Right kidney (tissue), 1 donor: ENCODE results near the gene ATP6V1A.
"Not testable (repeated sequence)": the region's sequence is repeated elsewhere in the genome, so short reads cannot be mapped to it uniquely, and the experiment has no call there.

Source experiments
- DNase-seq: peaks from one replicate; pipeline ENCODE4 v3.0.0-alpha.2; 2016

ATP6V1A gene

GRCh38 chr3:113825090-113825489 is 78.3 kb downstream of the ATP6V1A start:
- DNase-seq = no peak

- DNase-seq = no peak
These were observed 81.8 kb downstream of the ATP6V1A start for GRCh38 chr3:113828600-113828999.

GRCh38 chr3:113829576-113830354 is 82.9 kb downstream of the ATP6V1A start:
- no peak for DNase-seq

- DNase-seq = no peak
These were observed 84.2 kb downstream of the ATP6V1A start for GRCh38 chr3:113831103-113831355.

- DNase-seq = no peak
These were observed 85.8 kb downstream of the ATP6V1A start for GRCh38 chr3:113832477-113833164.

GRCh38 chr3:113834983-113835382 is 88.1 kb downstream of the ATP6V1A start:
- no peak for DNase-seq

GRCh38 chr3:113838631-113839209 is 91.9 kb downstream of the ATP6V1A start, which contains the start of gene GRAMD1C:
Gene GRAMD1C, plus strand, starts transcription at chr3:113838788. Its CDS starts 122 bp downstream, at chr3:113838910.
- DNase-seq = peak; percentile 91

GRCh38 chr3:113839551-113839950 is 92.7 kb downstream of the ATP6V1A start:
- DNase-seq = no peak

GRCh38 chr3:113844622-113845222 is 97.9 kb downstream of the ATP6V1A start:
- no peak for DNase-seq

- DNase-seq = no peak
These were observed 100.4 kb downstream of the ATP6V1A start for GRCh38 chr3:113847247-113847646.

- no peak for DNase-seq
These were observed 101.0 kb downstream of the ATP6V1A start for GRCh38 chr3:113847664-113848461.

- not testable (repeated sequence) for DNase-seq
These were observed 102.2 kb downstream of the ATP6V1A start for GRCh38 chr3:113849071-113849470.

GRCh38 chr3:113849841-113850240 is 103.0 kb downstream of the ATP6V1A start:
- not testable (repeated sequence) for DNase-seq

GRCh38 chr3:113850391-113850790 is 103.6 kb downstream of the ATP6V1A start:
- DNase-seq = not testable (repeated sequence)

- no peak for DNase-seq
These were observed 105.7 kb downstream of the ATP6V1A start for GRCh38 chr3:113852506-113852905.
